Cortex of kidney (tissue), 1 donor: ENCODE measurements around the gene FYB1.

ENCODE experiments used
- DNase-seq: peaks from one replicate; lab custom pipeline; 2025; lab: John Stamatoyannopoulos, UW

FYB1 gene

GRCh38 chr5:39121315-39121714 is 98.0 kb downstream of the FYB1 start:
- DNase-seq: no peak

GRCh38 chr5:39120052-39120420 is 99.3 kb downstream of the FYB1 start:
- DNase-seq: no peak

- DNase-seq: no peak
These were observed 99.8 kb downstream of the FYB1 start for GRCh38 chr5:39119404-39120051.

- DNase-seq: no peak
These were observed 100.7 kb downstream of the FYB1 start for GRCh38 chr5:39118638-39119037.

- no peak for DNase-seq
These were observed 102.0 kb downstream of the FYB1 start for GRCh38 chr5:39117401-39117800.

- no peak for DNase-seq
These were observed 102.8 kb downstream of the FYB1 start for GRCh38 chr5:39116344-39117170.

- DNase-seq: no peak
These were observed 103.6 kb downstream of the FYB1 start for GRCh38 chr5:39115644-39116343.

GRCh38 chr5:39114155-39114554 is 105.2 kb downstream of the FYB1 start:
- no peak for DNase-seq

GRCh38 chr5:39113354-39113953 is 105.9 kb downstream of the FYB1 start:
- no peak for DNase-seq

- DNase-seq: no peak
These were observed 109.8 kb downstream of the FYB1 start for GRCh38 chr5:39109606-39110005.

GRCh38 chr5:39108987-39109386 is 110.4 kb downstream of the FYB1 start:
- no peak for DNase-seq

GRCh38 chr5:39107350-39107749 is 112.0 kb downstream of the FYB1 start:
- DNase-seq: no peak

GRCh38 chr5:39106322-39106721 is 113.0 kb downstream of the FYB1 start:
- DNase-seq: no peak

- no peak for DNase-seq
These were observed 115.1 kb downstream of the FYB1 start for GRCh38 chr5:39104221-39104620.

- DNase-seq: no peak
These were observed 116.6 kb downstream of the FYB1 start for GRCh38 chr5:39102684-39103155.

GRCh38 chr5:39100851-39101396 is 118.4 kb downstream of the FYB1 start:
- DNase-seq: no peak

- no peak for DNase-seq
These were observed 119.0 kb downstream of the FYB1 start for GRCh38 chr5:39100301-39100850.

- no peak for DNase-seq
These were observed 119.5 kb downstream of the FYB1 start for GRCh38 chr5:39099831-39100230.

GRCh38 chr5:39093352-39093751 is 126.0 kb downstream of the FYB1 start:
- no peak for DNase-seq

- no peak for DNase-seq
These were observed 126.6 kb downstream of the FYB1 start for GRCh38 chr5:39092581-39093351.
